ENCODE results near the gene F12. TPM values are rescaled to one million over a fixed set of nuclear protein-coding genes. Genes with fewer than 3 reads are reported as not detected.

F12 gene
- polyA plus RNA-seq, 3 donors = 1.4 to 5.5 (median 1.5) TPM

- Histone ChIP-seq H3K9ac (ENCODE audit: insufficient read depth, low read length, poor library complexity, severe bottlenecking) (peak overlapping the region; percentile 81), H3K27ac (ENCODE audit: low read depth in 1 of 2, low read length in 2 of 2) (peak overlapping the region; percentile 84 to 88), H3K79me2 (ENCODE audit: insufficient read depth, low read length) (peaks cover 40% of the 10 kb centered on the region), H3K36me3 (replicated peaks in 1 of 2; ENCODE audit: control insufficient read depth in 1 of 2, insufficient read depth in 2 of 2, low read length in 2 of 2) (peaks cover 10 to 12% of the 10 kb centered on the region in 2 donors), H3K27me3 (ENCODE audit: control insufficient read depth in 2 of 2, insufficient read depth in 2 of 2, low read length in 2 of 2) (no peaks in the 10 kb centered on the region), H3K4me3 (replicated peaks in 1 of 3; ENCODE audit: low read depth in 2 of 3, low read length in 3 of 3) (peak overlapping the region; percentile 32 to 74 (median 34)), H2AFZ (ENCODE audit: insufficient read depth, low read depth, low read length, poor library complexity, severe bottlenecking) (peak overlapping the region; percentile 81), H3K9me3 (replicated peaks in 1 of 2; ENCODE audit: control insufficient read depth in 1 of 2, insufficient read depth in 1 of 2, low read length in 2 of 2) (no peaks in the 10 kb centered on the region), H4K20me1 (ENCODE audit: insufficient read depth, low read length) (peaks cover 18% of the 10 kb centered on the region), H3K4me1 (ENCODE audit: control insufficient read depth in 1 of 2, insufficient read depth in 2 of 2, low read length in 2 of 2) (peaks cover 47 to 54% of the 10 kb centered on the region in 2 donors), H3K4me2 (replicated peaks; ENCODE audit: extremely low read depth, low read length, poor library complexity, severe bottlenecking) (peak overlapping the region; percentile 66)
- WGBS (ENCODE audit: insufficient coverage) = under 1% methylated on average over 37 of the region's 52 CpGs
- peak overlapping the region; percentile 97 to 100 (median 99) for H3K27ac Mint-ChIP-seq
- H3K27me3 Mint-ChIP-seq (ENCODE audit: low read depth in 3 of 3) = peaks cover 0 to 1% (median 0%) of the 10 kb centered on the region in 3 donors
- H3K4me3 Mint-ChIP-seq = peak overlapping the region; percentile 80 to 91
- DNase-seq = peak; percentile 100
- H3K4me1 Mint-ChIP-seq = peaks cover 55% of the 10 kb centered on the region
- peaks cover 14 to 29% of the 10 kb centered on the region in 2 donors for H3K36me3 Mint-ChIP-seq
- TF ChIP-seq, protein P1, sequence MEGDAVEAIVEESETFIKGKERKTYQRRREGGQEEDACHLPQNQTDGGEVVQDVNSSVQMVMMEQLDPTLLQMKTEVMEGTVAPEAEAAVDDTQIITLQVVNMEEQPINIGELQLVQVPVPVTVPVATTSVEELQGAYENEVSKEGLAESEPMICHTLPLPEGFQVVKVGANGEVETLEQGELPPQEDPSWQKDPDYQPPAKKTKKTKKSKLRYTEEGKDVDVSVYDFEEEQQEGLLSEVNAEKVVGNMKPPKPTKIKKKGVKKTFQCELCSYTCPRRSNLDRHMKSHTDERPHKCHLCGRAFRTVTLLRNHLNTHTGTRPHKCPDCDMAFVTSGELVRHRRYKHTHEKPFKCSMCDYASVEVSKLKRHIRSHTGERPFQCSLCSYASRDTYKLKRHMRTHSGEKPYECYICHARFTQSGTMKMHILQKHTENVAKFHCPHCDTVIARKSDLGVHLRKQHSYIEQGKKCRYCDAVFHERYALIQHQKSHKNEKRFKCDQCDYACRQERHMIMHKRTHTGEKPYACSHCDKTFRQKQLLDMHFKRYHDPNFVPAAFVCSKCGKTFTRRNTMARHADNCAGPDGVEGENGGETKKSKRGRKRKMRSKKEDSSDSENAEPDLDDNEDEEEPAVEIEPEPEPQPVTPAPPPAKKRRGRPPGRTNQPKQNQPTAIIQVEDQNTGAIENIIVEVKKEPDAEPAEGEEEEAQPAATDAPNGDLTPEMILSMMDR (IDR thresholded peaks at IDR 0.05) = no peak
- H3K9me3 Mint-ChIP-seq = peaks cover 0 to 4% (median 0%) of the 10 kb centered on the region in 7 donors
- intact Hi-C loops (cut with micrococcal nuclease) = loop anchor here (2.0 to 5.0 kb wide), 3 partner anchors 29 to 69 kb away; no protein-coding TSS in a partner anchor
Measured at GRCh38 chr5:177425801-177426565, 16.6 kb upstream of the F12 start.

GRCh38 chr5:177425196-177425800, 15.9 kb upstream of the F12 start:
- WGBS (ENCODE audit: insufficient coverage) = 42% methylated on average over 11 of the region's 13 CpGs
- Mint-ChIP-seq H3K4me1 (peaks cover 54% of the 10 kb centered on the region), H3K27me3 (ENCODE audit: low read depth in 3 of 3) (peaks cover 0 to 1% (median 0%) of the 10 kb centered on the region in 3 donors), H3K27ac (peak overlapping the region; percentile 97 to 100 (median 99)), H3K36me3 (peaks cover 8 to 22% of the 10 kb centered on the region in 2 donors), H3K9me3 (peaks cover 0 to 4% (median 0%) of the 10 kb centered on the region in 7 donors), H3K4me3 (peak overlapping the region; percentile 80 to 91)
- peaks cover 11% of the 10 kb centered on the region for H4K20me1 ChIP-seq (ENCODE audit: insufficient read depth, low read length)
- no peaks in the 10 kb centered on the region for H3K27me3 ChIP-seq (ENCODE audit: control insufficient read depth in 2 of 2, insufficient read depth in 2 of 2, low read length in 2 of 2)
- intact Hi-C loops (cut with micrococcal nuclease) = loop anchor here in 1 of 2 donors (5.0 kb wide), 1 partner anchor 33 kb away; no protein-coding TSS in a partner anchor
- H3K4me2 ChIP-seq (replicated peaks; ENCODE audit: extremely low read depth, low read length, poor library complexity, severe bottlenecking) = peak overlapping the region; percentile 66
- H2AFZ ChIP-seq (ENCODE audit: insufficient read depth, low read depth, low read length, poor library complexity, severe bottlenecking) = peak overlapping the region; percentile 81
- peaks cover 33% of the 10 kb centered on the region for H3K79me2 ChIP-seq (ENCODE audit: insufficient read depth, low read length)
- TF ChIP-seq, protein P1 (IDR thresholded peaks at IDR 0.05) = no peak
- peaks cover 3 to 5% of the 10 kb centered on the region in 2 donors for H3K36me3 ChIP-seq (replicated peaks in 1 of 2; ENCODE audit: control insufficient read depth in 1 of 2, insufficient read depth in 2 of 2, low read length in 2 of 2)
- H3K4me3 ChIP-seq (replicated peaks in 1 of 3; ENCODE audit: low read depth in 2 of 3, low read length in 3 of 3) = peak overlapping the region; percentile 32 to 74 (median 34)
- no peaks in the 10 kb centered on the region for H3K9me3 ChIP-seq (replicated peaks in 1 of 2; ENCODE audit: control insufficient read depth in 1 of 2, insufficient read depth in 1 of 2, low read length in 2 of 2)
- DNase-seq = no peak
- peak overlapping the region; percentile 81 for H3K9ac ChIP-seq (ENCODE audit: insufficient read depth, low read length, poor library complexity, severe bottlenecking)
- H3K27ac ChIP-seq (ENCODE audit: low read depth in 1 of 2, low read length in 2 of 2) = peak overlapping the region; percentile 84 to 88
- peaks cover 41 to 53% of the 10 kb centered on the region in 2 donors for H3K4me1 ChIP-seq (ENCODE audit: control insufficient read depth in 1 of 2, insufficient read depth in 2 of 2, low read length in 2 of 2)
